PC-9 (cell line): Measurements from ENCODE around the gene LRRC4C. TPM values are rescaled to one million over a fixed set of nuclear protein-coding genes. Genes with fewer than 3 reads are reported as not detected.

Source experiments
- BruUV-seq: library from RNA; stranded (reverse); fragments of 400-500 nt; replicated peaks from 2 replicates; lab custom pipeline; 2021; lab: Mats Ljungman, UMichigan
- CTCF ChIA-PET: fragments of 300-600 bp; sonication (Branson Sonifier 250); formaldehyde crosslinking; loops from one replicate; lab custom pipeline; 2022; ENCODE audit warnings: antibody characterized with exemption; lab: Charles Lee
- POLR2A ChIA-PET: fragments of 300-600 bp; sonication (Branson Sonifier 250); formaldehyde crosslinking; loops from one replicate; lab custom pipeline; 2022; ENCODE audit warnings: antibody characterized with exemption; ENCODE audit not compliant: unreplicated experiment; lab: Charles Lee
- DNase-seq, 2 experiments: peaks; one replicate each; pipeline versions ENCODE4 v3.0.0 to v3.0.0-alpha.2; 2015 to 2022; ENCODE audit warnings: mixed read lengths in 1 of 2
- H2AFZ ChIP-seq: fragments of 200-600 bp; sonication (generic); 2 replicates; pipeline ENCODE4 v1.8.1; 2017; ENCODE audit warnings: antibody characterized with exemption
- H3F3A ChIP-seq: fragments of 200-600 bp; sonication (generic); 2 replicates; pipeline ENCODE4 v1.8.1; 2017; ENCODE audit warnings: antibody characterized with exemption, mild to moderate bottlenecking, low read depth; ENCODE audit not compliant: insufficient read depth
- H3K27ac ChIP-seq: fragments of 200-600 bp; sonication (generic); 2 replicates; pipeline ENCODE4 v1.6.1; 2016; ENCODE audit warnings: mixed run types
- H3K27me3 ChIP-seq: fragments of 200-600 bp; sonication (generic); 2 replicates; pipeline ENCODE4 v1.6.1; 2016; ENCODE audit warnings: low read depth, mixed run types; ENCODE audit not compliant: insufficient read depth
- H3K36me3 ChIP-seq: fragments of 200-600 bp; sonication (generic); 2 replicates; pipeline ENCODE4 v1.6.1; 2016; ENCODE audit warnings: low read depth, mixed run types
- H3K4me1 ChIP-seq: fragments of 200-600 bp; sonication (generic); replicated peaks from 2 replicates; pipeline ENCODE4 v1.6.1; 2016; ENCODE audit warnings: mixed run types; ENCODE audit not compliant: insufficient read depth
- H3K4me2 ChIP-seq: fragments of 200-600 bp; sonication (generic); 2 replicates; pipeline ENCODE4 v1.6.1; 2017; ENCODE audit warnings: mixed run types
- H3K4me3 ChIP-seq: fragments of 200-600 bp; sonication (generic); 2 replicates; pipeline ENCODE4 v1.6.1; 2016; ENCODE audit warnings: mixed run types
- H3K79me2 ChIP-seq: fragments of 200-600 bp; sonication (generic); 2 replicates; pipeline ENCODE4 v1.6.1; 2017; ENCODE audit warnings: low read depth, mixed run types
- H3K9me2 ChIP-seq: fragments of 200-600 bp; sonication (generic); 2 replicates; pipeline ENCODE4 v1.8.1; 2017; ENCODE audit warnings: mild to moderate bottlenecking; ENCODE audit not compliant: insufficient read depth
- H3K9me3 ChIP-seq: fragments of 200-600 bp; sonication (generic); 2 replicates; pipeline ENCODE4 v1.8.1; 2016; ENCODE audit warnings: low read depth; ENCODE audit not compliant: insufficient read depth
- H4K20me1 ChIP-seq: fragments of 200-600 bp; sonication (generic); 2 replicates; pipeline ENCODE4 v1.8.1; 2017; ENCODE audit not compliant: insufficient read depth
- CTCF ChIP-seq: fragments of 200-600 bp; sonication (generic); conservative IDR thresholded peaks from 2 replicates; pipeline ENCODE4 v1.6.1; 2017; ENCODE audit warnings: mixed run types, antibody characterized with exemption, mild to moderate bottlenecking, moderate library complexity
- EZH2 ChIP-seq: fragments of 200-600 bp; sonication (generic); IDR thresholded peaks from 2 replicates; pipeline ENCODE4 v1.8.0; 2017; ENCODE audit warnings: antibody characterized with exemption, low read depth
- intact Hi-C: fragments of 100-400 bp; cut with micrococcal nuclease; formaldehyde crosslinking; loops from one replicate; pipeline ENCODE4 v1.10.0; 2022; ENCODE audit not compliant: unreplicated experiment
- total RNA-seq: library from RNA; stranded (reverse); gene quantifications from 2 replicates; pipeline ENCODE4 v1.2.3, GENCODE V29; 2021

The LRRC4C gene
- total RNA-seq, 1 experiment from 2014 or later, result not detected

GRCh38 chr11:40787224-40787623 is 672.2 kb downstream of the LRRC4C start:
- H3K4me3 ChIP-seq, result no peak overlapping the region
- no peaks in the 10 kb centered on the region for H3K79me2 ChIP-seq
- BruUV-seq, result no TSS peak
- intact Hi-C loops, result no loop called here
- H3K27me3 ChIP-seq, result no peaks in the 10 kb centered on the region
- no peak for DNase-seq
- ChIA-PET CTCF (no interaction called here), POLR2A (no interaction called here)
- no peaks in the 10 kb centered on the region for H4K20me1 ChIP-seq
- no peaks in the 10 kb centered on the region for H3F3A ChIP-seq
- no peaks in the 10 kb centered on the region for H3K36me3 ChIP-seq
- H3K9me2 ChIP-seq, result no peaks in the 10 kb centered on the region; the same call in 1 of the 2 replicates
- TF ChIP-seq EZH2, result no peak
- no peak overlapping the region for H3K27ac ChIP-seq
- H3K9me3 ChIP-seq, result no peaks in the 10 kb centered on the region
- H2AFZ ChIP-seq, result no peak overlapping the region
- H3K4me1 ChIP-seq, result no peaks in the 10 kb centered on the region
- H3K4me2 ChIP-seq, result no peak overlapping the region

GRCh38 chr11:40763046-40763445 is 696.4 kb downstream of the LRRC4C start:
- no peaks in the 10 kb centered on the region for H3K79me2 ChIP-seq
- no peak for DNase-seq
- TF ChIP-seq CTCF (no peak), EZH2 (no peak)
- H3K27ac ChIP-seq, result no peak overlapping the region
- H3F3A ChIP-seq, result no peaks in the 10 kb centered on the region
- ChIA-PET POLR2A (no interaction called here), CTCF (no interaction called here)
- no peaks in the 10 kb centered on the region; the same call in 1 of the 2 replicates for H4K20me1 ChIP-seq
- no TSS peak for BruUV-seq
- intact Hi-C loops, result no loop called here
- no peaks in the 10 kb centered on the region for H3K27me3 ChIP-seq
- no peaks in the 10 kb centered on the region for H3K9me3 ChIP-seq
- H3K4me2 ChIP-seq, result no peak overlapping the region
- H3K4me1 ChIP-seq, result no peaks in the 10 kb centered on the region
- no peaks in the 10 kb centered on the region for H3K36me3 ChIP-seq
- H3K4me3 ChIP-seq, result no peak overlapping the region
- no peak overlapping the region for H2AFZ ChIP-seq
- H3K9me2 ChIP-seq, result no peaks in the 10 kb centered on the region

- no peaks in the 10 kb centered on the region for H3K27me3 ChIP-seq
- intact Hi-C loops, result no loop called here
- H3K79me2 ChIP-seq, result no peaks in the 10 kb centered on the region
- BruUV-seq, result no TSS peak
- ChIA-PET CTCF (no interaction called here), POLR2A (no interaction called here)
- H3K27ac ChIP-seq, result no peak overlapping the region
- H2AFZ ChIP-seq, result no peak overlapping the region
- TF ChIP-seq EZH2 (no peak), CTCF (no peak)
- no peaks in the 10 kb centered on the region for H3K9me2 ChIP-seq
- no peaks in the 10 kb centered on the region for H3K36me3 ChIP-seq
- DNase-seq, result no peak
- H3F3A ChIP-seq, result no peaks in the 10 kb centered on the region
- no peak overlapping the region for H3K4me2 ChIP-seq
- no peaks in the 10 kb centered on the region; the same call in 1 of the 2 replicates for H4K20me1 ChIP-seq
- no peaks in the 10 kb centered on the region for H3K4me1 ChIP-seq
- H3K4me3 ChIP-seq, result no peak overlapping the region
- no peaks in the 10 kb centered on the region for H3K9me3 ChIP-seq
Measured at GRCh38 chr11:40759341-40759740, 700.1 kb downstream of the LRRC4C start.

- H3K9me2 ChIP-seq, result no peaks in the 10 kb centered on the region
- H3F3A ChIP-seq, result no peaks in the 10 kb centered on the region
- H3K79me2 ChIP-seq, result no peaks in the 10 kb centered on the region
- no peak for DNase-seq
- H3K4me3 ChIP-seq, result no peak overlapping the region
- TF ChIP-seq CTCF (no peak), EZH2 (no peak)
- H3K27ac ChIP-seq, result no peak overlapping the region
- H3K27me3 ChIP-seq, result no peaks in the 10 kb centered on the region
- intact Hi-C loops, result no loop called here
- ChIA-PET POLR2A (no interaction called here), CTCF (no interaction called here)
- no peaks in the 10 kb centered on the region for H4K20me1 ChIP-seq
- H3K4me2 ChIP-seq, result no peak overlapping the region
- no TSS peak for BruUV-seq
- no peaks in the 10 kb centered on the region for H3K9me3 ChIP-seq
- no peaks in the 10 kb centered on the region for H3K36me3 ChIP-seq
- no peaks in the 10 kb centered on the region for H3K4me1 ChIP-seq
- no peak overlapping the region for H2AFZ ChIP-seq
Measured at GRCh38 chr11:40754297-40754696, 705.2 kb downstream of the LRRC4C start.
